GM13977 (cell line): ENCODE results near the gene SERTAD4.

Source experiments
- DNase-seq: peaks from one replicate; pipeline ENCODE4 v3.0.0; 2012; ENCODE audit warnings: low spot score
- CTCF ChIP-seq: IDR thresholded peaks from 2 replicates; pipeline ENCODE4 v1.5.1; 2012; ENCODE audit warnings: mild to moderate bottlenecking, control low read depth; ENCODE audit not compliant: insufficient read depth; ENCODE audit errors: extremely low read depth, missing control alignments
- in situ Hi-C: fragments of 300-500 bp; cut with MboI; formaldehyde crosslinking; loops from one replicate; pipeline ENCODE4 v1.12.0; 2022; ENCODE audit warnings: low sequenced_read_pairs, low pct_unique_long_range_greater_than_20kb, mixed read lengths, inconsistent platforms; ENCODE audit not compliant: unreplicated experiment

SERTAD4 gene

GRCh38 chr1:210218047-210218446, 14.5 kb upstream of the SERTAD4 start:
- TF ChIP-seq CTCF, result no peak
- in situ Hi-C loops, result no loop called here
- no peak for DNase-seq

GRCh38 chr1:210222340-210223006, 10.1 kb upstream of the SERTAD4 start:
- no peak for DNase-seq
- TF ChIP-seq CTCF, result no peak
- in situ Hi-C loops, result no loop called here

GRCh38 chr1:210223226-210223904, 9.2 kb upstream of the SERTAD4 start:
- TF ChIP-seq CTCF, result no peak
- DNase-seq, result no peak
- in situ Hi-C loops, result no loop called here

GRCh38 chr1:210228158-210228557, 4.4 kb upstream of the SERTAD4 start:
- no peak for DNase-seq
- in situ Hi-C loops, result no loop called here
- TF ChIP-seq CTCF, result no peak

- TF ChIP-seq CTCF, result no peak
- DNase-seq, result no peak
- in situ Hi-C loops, result no loop called here
These were observed 2.4 kb upstream of the SERTAD4 start for GRCh38 chr1:210230149-210230695.

GRCh38 chr1:210231846-210232510, 618 bp upstream of the SERTAD4 start:
- no peak for TF ChIP-seq CTCF
- DNase-seq, result no peak

More at GRCh38 chr1:210231846-210232510, 618 bp upstream of the SERTAD4 start:
- in situ Hi-C loops, result no loop called here
